ENCODE results near the gene FUT3. TPM values are rescaled to one million over a fixed set of nuclear protein-coding genes. Genes with fewer than 3 reads are reported as not detected.

FUT3 gene
- total and polyA plus RNA-seq, 9 of the 15 experiments (the other 6 are each of a cell fraction or from before 2014, with no cell fraction given) = 0.09 TPM; not detected in 8

DNA sequence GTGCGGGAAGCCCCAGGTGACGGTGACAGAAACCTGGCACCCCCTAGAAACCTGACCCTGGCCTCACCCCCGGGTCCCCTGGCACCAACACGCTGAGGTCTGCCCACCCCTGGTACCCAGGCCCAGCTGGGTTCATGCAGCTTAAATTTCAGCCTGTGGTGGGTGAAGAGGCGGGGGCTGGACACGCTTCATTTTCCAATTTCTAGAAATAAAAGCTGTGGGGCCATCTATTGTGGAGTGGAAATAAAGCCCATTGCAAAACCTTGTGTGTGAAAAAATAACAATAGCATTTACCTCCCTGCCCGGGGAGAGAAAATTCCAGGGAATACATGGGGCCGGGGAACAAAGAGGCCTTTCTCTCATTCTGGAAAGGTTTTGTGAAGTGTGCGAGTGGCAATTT is 26.6 kb upstream of the FUT3 start:
- in situ Hi-C loops (cut with MboI) = no loop called here
- CTCF ChIA-PET (ENCODE audit: low intra/inter-chr PET ratio) = no interaction called here
- Histone ChIP-seq H3K79me2 (ENCODE audit: control insufficient read depth, insufficient read depth, low read length) (no peaks in the 10 kb centered on the region), H3K4me3 (no peak overlapping the region), H3K9ac (ENCODE audit: insufficient read depth in 1 of 2, low read depth in 2 of 2, low read length in 2 of 2) (no peak overlapping the region), H3K27me3 (ENCODE audit: control insufficient read depth in 2 of 2, insufficient read depth in 2 of 2, low read length in 2 of 2) (peaks cover 12 to 42% of the 10 kb centered on the region in 2 experiments; a peak in 3 of 5 replicates), H3K4me1 (replicated peaks in 1 of 2; ENCODE audit: control insufficient read depth in 2 of 2, insufficient read depth in 2 of 2, low read length in 2 of 2) (peaks cover 0 to 11% of the 10 kb centered on the region in 2 experiments; a peak in 2 of 5 replicates), H3K9me3 (replicated peaks; ENCODE audit: control insufficient read depth, insufficient read depth, low read depth, low read length) (no peaks in the 10 kb centered on the region), H3K36me3 (ENCODE audit: control insufficient read depth, insufficient read depth, low read length) (no peaks in the 10 kb centered on the region), H3K9me1 (ENCODE audit: control insufficient read depth, insufficient read depth, low read length) (no peaks in the 10 kb centered on the region), H3K27ac (ENCODE audit: extremely low read depth, low read depth, low read length) (no peak overlapping the region), H4K20me1 (replicated peaks; ENCODE audit: control insufficient read depth, insufficient read depth, low read length) (no peaks in the 10 kb centered on the region), H2AFZ (ENCODE audit: low read depth, low read length) (no peak overlapping the region), H3K4me2 (ENCODE audit: insufficient read depth, low read length) (no peak overlapping the region)
- BruUV-seq (replicated peaks) = no TSS peak
- 11% methylated on average over 9 of the region's 9 CpGs for WGBS (ENCODE audit: insufficient coverage, low coverage, missing lambda C conversion rate)
- POLR2A ChIA-PET = interaction anchor here (0.9 kb wide), 1 partner anchor 22 kb away, joined by 3 read pairs; no protein-coding TSS in a partner anchor
- TF ChIP-seq CHD4 (IDR thresholded peaks at IDR 0.05; ENCODE audit: insufficient read depth, insufficient replicate concordance, low read depth, low read length, poor library complexity, severe bottlenecking) (no peak), HDGF (IDR thresholded peaks at IDR 0.05) (no peak), ZNF717 (CRISPR knock-in tag; IDR thresholded peaks at IDR 0.05) (no peak), BDP1 (IDR thresholded peaks at IDR 0.05; ENCODE audit: insufficient read depth, insufficient read length) (no peak), CREBBP (IDR thresholded peaks at IDR 0.05; ENCODE audit: low read depth, low read length) (no peak)
- TF ChIP-seq, protein P1, sequence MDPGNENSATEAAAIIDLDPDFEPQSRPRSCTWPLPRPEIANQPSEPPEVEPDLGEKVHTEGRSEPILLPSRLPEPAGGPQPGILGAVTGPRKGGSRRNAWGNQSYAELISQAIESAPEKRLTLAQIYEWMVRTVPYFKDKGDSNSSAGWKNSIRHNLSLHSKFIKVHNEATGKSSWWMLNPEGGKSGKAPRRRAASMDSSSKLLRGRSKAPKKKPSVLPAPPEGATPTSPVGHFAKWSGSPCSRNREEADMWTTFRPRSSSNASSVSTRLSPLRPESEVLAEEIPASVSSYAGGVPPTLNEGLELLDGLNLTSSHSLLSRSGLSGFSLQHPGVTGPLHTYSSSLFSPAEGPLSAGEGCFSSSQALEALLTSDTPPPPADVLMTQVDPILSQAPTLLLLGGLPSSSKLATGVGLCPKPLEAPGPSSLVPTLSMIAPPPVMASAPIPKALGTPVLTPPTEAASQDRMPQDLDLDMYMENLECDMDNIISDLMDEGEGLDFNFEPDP (CRISPR knock-in tag; IDR thresholded peaks at IDR 0.05) = no peak
- TF ChIP-seq, protein P2, sequence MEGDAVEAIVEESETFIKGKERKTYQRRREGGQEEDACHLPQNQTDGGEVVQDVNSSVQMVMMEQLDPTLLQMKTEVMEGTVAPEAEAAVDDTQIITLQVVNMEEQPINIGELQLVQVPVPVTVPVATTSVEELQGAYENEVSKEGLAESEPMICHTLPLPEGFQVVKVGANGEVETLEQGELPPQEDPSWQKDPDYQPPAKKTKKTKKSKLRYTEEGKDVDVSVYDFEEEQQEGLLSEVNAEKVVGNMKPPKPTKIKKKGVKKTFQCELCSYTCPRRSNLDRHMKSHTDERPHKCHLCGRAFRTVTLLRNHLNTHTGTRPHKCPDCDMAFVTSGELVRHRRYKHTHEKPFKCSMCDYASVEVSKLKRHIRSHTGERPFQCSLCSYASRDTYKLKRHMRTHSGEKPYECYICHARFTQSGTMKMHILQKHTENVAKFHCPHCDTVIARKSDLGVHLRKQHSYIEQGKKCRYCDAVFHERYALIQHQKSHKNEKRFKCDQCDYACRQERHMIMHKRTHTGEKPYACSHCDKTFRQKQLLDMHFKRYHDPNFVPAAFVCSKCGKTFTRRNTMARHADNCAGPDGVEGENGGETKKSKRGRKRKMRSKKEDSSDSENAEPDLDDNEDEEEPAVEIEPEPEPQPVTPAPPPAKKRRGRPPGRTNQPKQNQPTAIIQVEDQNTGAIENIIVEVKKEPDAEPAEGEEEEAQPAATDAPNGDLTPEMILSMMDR (IDR thresholded peaks at IDR 0.05 in 2 of 3, conservative IDR thresholded peaks at IDR 0.05 in 1 of 3; ENCODE audit: insufficient read depth in 2 of 3, low read depth in 1 of 3, low read length in 3 of 3) = no peak
- TF ChIP-seq, protein P3, sequence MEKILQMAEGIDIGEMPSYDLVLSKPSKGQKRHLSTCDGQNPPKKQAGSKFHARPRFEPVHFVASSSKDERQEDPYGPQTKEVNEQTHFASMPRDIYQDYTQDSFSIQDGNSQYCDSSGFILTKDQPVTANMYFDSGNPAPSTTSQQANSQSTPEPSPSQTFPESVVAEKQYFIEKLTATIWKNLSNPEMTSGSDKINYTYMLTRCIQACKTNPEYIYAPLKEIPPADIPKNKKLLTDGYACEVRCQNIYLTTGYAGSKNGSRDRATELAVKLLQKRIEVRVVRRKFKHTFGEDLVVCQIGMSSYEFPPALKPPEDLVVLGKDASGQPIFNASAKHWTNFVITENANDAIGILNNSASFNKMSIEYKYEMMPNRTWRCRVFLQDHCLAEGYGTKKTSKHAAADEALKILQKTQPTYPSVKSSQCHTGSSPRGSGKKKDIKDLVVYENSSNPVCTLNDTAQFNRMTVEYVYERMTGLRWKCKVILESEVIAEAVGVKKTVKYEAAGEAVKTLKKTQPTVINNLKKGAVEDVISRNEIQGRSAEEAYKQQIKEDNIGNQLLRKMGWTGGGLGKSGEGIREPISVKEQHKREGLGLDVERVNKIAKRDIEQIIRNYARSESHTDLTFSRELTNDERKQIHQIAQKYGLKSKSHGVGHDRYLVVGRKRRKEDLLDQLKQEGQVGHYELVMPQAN (IDR thresholded peaks at IDR 0.05; ENCODE audit: borderline replicate concordance) = no peak
- DNase-seq (ENCODE audit: extremely low read depth in 1 of 4, low spot score in 3 of 4) (no peak), FAIRE-seq (no peak), ATAC-seq (no peak)
- intact Hi-C loops (cut with micrococcal nuclease) = no loop called here

Measured in K562 (cell line).